CD4-positive, alpha-beta T cell (primary cell): ENCODE measurements around the gene E2F2. TPM values are rescaled to one million over a fixed set of nuclear protein-coding genes. Genes with fewer than 3 reads are reported as not detected.
"Not testable (repeated sequence)": the region's sequence is repeated elsewhere in the genome, so short reads cannot be mapped to it uniquely, and the experiment has no call there.

ENCODE experiments used
- ATAC-seq: fragments of 200-7000 bp; cut with Tn5 transposase; one replicate; pipeline ENCODE4 v1.10.0; 2022; ENCODE audit warnings: mild to moderate bottlenecking; ENCODE audit not compliant: poor library complexity
- CTCF ChIA-PET: fragments of 350-600 bp; sonication (Branson Sonifier 250); formaldehyde crosslinking; loops from one replicate; lab custom pipeline; 2021; ENCODE audit warnings: antibody characterized with exemption, inconsistent platforms; lab: Charles Lee
- POLR2A ChIA-PET: fragments of 350-600 bp; sonication (Branson Sonifier 250); formaldehyde crosslinking; loops from one replicate; lab custom pipeline; 2021; ENCODE audit warnings: antibody characterized with exemption, inconsistent platforms; lab: Charles Lee
- DNase-seq, 14 experiments: peaks; one replicate each; pipeline ENCODE4 v3.0.0-alpha.2; 2013 to 2020; ENCODE audit warnings: mixed read lengths in 2 of 14
- H3K27ac ChIP-seq, 2 donors: one replicate each; pipeline versions ENCODE4 v1.5.1 to v1.7.0; 2013; ENCODE audit warnings: low read length in 2 of 2, low read depth in 1 of 2, mild to moderate bottlenecking in 1 of 2
- H3K27me3 ChIP-seq, 2 experiments: 1 replicate in 1 of 2; 2 replicates in 1 of 2; pipeline versions ENCODE4 v1.6.1 to v1.7.0; 2013; ENCODE audit warnings: low read length in 2 of 2, control low read depth in 1 of 2, mild to moderate bottlenecking in 1 of 2, moderate library complexity in 1 of 2; ENCODE audit not compliant: insufficient read depth in 2 of 2, control insufficient read depth in 1 of 2
- H3K36me3 ChIP-seq: one replicate; pipeline ENCODE4 v1.6.1; 2013; ENCODE audit warnings: low read length, control low read depth; ENCODE audit not compliant: insufficient read depth
- H3K4me1 ChIP-seq: one replicate; pipeline ENCODE4 v1.6.1; 2013; ENCODE audit warnings: low read length, control low read depth; ENCODE audit not compliant: insufficient read depth
- H3K4me3 ChIP-seq: one replicate; pipeline ENCODE4 v1.5.1; 2013; ENCODE audit warnings: mild to moderate bottlenecking, low read length, moderate library complexity
- H3K9me3 ChIP-seq, 2 experiments: 1 replicate in 1 of 2; 2 replicates in 1 of 2; pipeline versions ENCODE4 v1.6.1 to v1.7.0; 2013; ENCODE audit warnings: low read length in 2 of 2, mild to moderate bottlenecking in 2 of 2, control low read depth in 1 of 2, moderate library complexity in 1 of 2; ENCODE audit not compliant: control insufficient read depth in 1 of 2, insufficient read depth in 1 of 2
- H3K27ac Mint-ChIP-seq: one replicate; pipeline ENCODE4 v1.8.0; 2020; ENCODE audit warnings: mixed read lengths
- H3K27me3 Mint-ChIP-seq: one replicate; pipeline ENCODE4 v1.8.0; 2021; ENCODE audit warnings: mixed read lengths
- H3K36me3 Mint-ChIP-seq: one replicate; pipeline ENCODE4 v1.8.0; 2021; ENCODE audit warnings: low read depth, mixed read lengths
- H3K4me1 Mint-ChIP-seq: one replicate; pipeline ENCODE4 v1.8.0; 2021; ENCODE audit warnings: low read depth, mixed read lengths
- H3K4me3 Mint-ChIP-seq: one replicate; pipeline ENCODE4 v1.8.0; 2020; ENCODE audit warnings: mild to moderate bottlenecking, mixed read lengths
- H3K9me3 Mint-ChIP-seq: one replicate; pipeline ENCODE4 v1.8.0; 2020; ENCODE audit warnings: mixed read lengths
- CTCF ChIP-seq: fragments of 200-600 bp; IDR thresholded peaks from one replicate; pipeline ENCODE4 v1.8.0; 2022; ENCODE audit warnings: antibody characterized with exemption, mild to moderate bottlenecking
- intact Hi-C, 2 experiments: fragments of 100-400 bp; cut with DNase I in 1 of 2; cut with micrococcal nuclease in 1 of 2; formaldehyde crosslinking; loops; one replicate each; pipeline versions ENCODE4 v1.15.1 to v1.9.0; 2023 to 2025; cut with DNase I, micrococcal nuclease
- total RNA-seq, 174 experiments: library from RNA in 2 of 174; stranded (reverse) in 2 of 174; gene quantifications; one replicate each; pipeline ENCODE4 v1.2.3 and lab custom pipeline; 2021 to 2026

The E2F2 gene
- total RNA-seq, 2 experiments from 2014 or later = 0.50 to 0.69 TPM

- no peaks in the 10 kb centered on the region for H3K36me3 ChIP-seq
- peak; percentile 99 for TF ChIP-seq CTCF
- no peaks in the 10 kb centered on the region for H3K9me3 Mint-ChIP-seq
- ChIA-PET CTCF (interaction anchor here (1.0 to 3.6 kb wide), 8 partner anchors 10 to 93 kb away, joined by 3 to 76 read pairs (median 12); no protein-coding TSS in a partner anchor), POLR2A (interaction anchor here (0.6 to 2.9 kb wide), 11 partner anchors 9 to 94 kb away, joined by 3 to 53 read pairs (median 5); partner anchors contain the start of gene E2F2)
- peak; percentile 24 for ATAC-seq
- peak; percentile 43 to 84 (median 65) for DNase-seq
- H3K27ac ChIP-seq = no peak overlapping the region
- H3K27me3 ChIP-seq = no peaks in the 10 kb centered on the region
- peaks cover 25% of the 10 kb centered on the region for H3K4me1 ChIP-seq
- H3K4me1 Mint-ChIP-seq = peaks cover 25% of the 10 kb centered on the region
- intact Hi-C loops = loop anchor here (1.0 to 5.0 kb wide), 2 partner anchors 93 to 208 kb away; no protein-coding TSS in a partner anchor
- no peaks in the 10 kb centered on the region for H3K27me3 Mint-ChIP-seq
- H3K4me3 ChIP-seq = no peak overlapping the region
- no peak overlapping the region for H3K4me3 Mint-ChIP-seq
- H3K27ac Mint-ChIP-seq = no peak overlapping the region
- no peaks in the 10 kb centered on the region for H3K9me3 ChIP-seq
- no peaks in the 10 kb centered on the region for H3K36me3 Mint-ChIP-seq
Measured at GRCh38 chr1:23544444-23545389, 13.7 kb upstream of the E2F2 start.

- Mint-ChIP-seq H3K9me3 (no peaks in the 10 kb centered on the region), H3K4me1 (peaks cover 28% of the 10 kb centered on the region), H3K27ac (no peak overlapping the region), H3K4me3 (no peak overlapping the region), H3K27me3 (no peaks in the 10 kb centered on the region), H3K36me3 (no peaks in the 10 kb centered on the region)
- no peak overlapping the region for H3K4me3 ChIP-seq
- H3K36me3 ChIP-seq = no peaks in the 10 kb centered on the region
- DNase-seq = no peak
- POLR2A ChIA-PET = interaction anchor here (1.6 to 2.4 kb wide), 5 partner anchors 16 to 95 kb away, joined by 5 to 53 read pairs (median 5); no protein-coding TSS in a partner anchor
- no peak for TF ChIP-seq CTCF
- H3K27ac ChIP-seq = no peak overlapping the region
- intact Hi-C loops = loop anchor here (1.0 kb wide), 1 partner anchor 93 kb away; no protein-coding TSS in a partner anchor
- H3K9me3 ChIP-seq = no peaks in the 10 kb centered on the region
- no peak for ATAC-seq
- H3K27me3 ChIP-seq = no peaks in the 10 kb centered on the region
- CTCF ChIA-PET = interaction anchor here (1.0 to 3.6 kb wide), 7 partner anchors 11 to 94 kb away, joined by 3 to 76 read pairs (median 21); no protein-coding TSS in a partner anchor
- H3K4me1 ChIP-seq = peaks cover 30% of the 10 kb centered on the region
Measured at GRCh38 chr1:23543707-23544443, 12.8 kb upstream of the E2F2 start.

GRCh38 chr1:23542940-23543339, 11.9 kb upstream of the E2F2 start:
- H3K27ac ChIP-seq, H3K36me3 ChIP-seq, H3K9me3 ChIP-seq, H3K27ac Mint-ChIP-seq, H3K4me3 Mint-ChIP-seq, H3K27me3 Mint-ChIP-seq, intact Hi-C loops, H3K9me3 Mint-ChIP-seq, H3K27me3 ChIP-seq, DNase-seq, ATAC-seq, H3K36me3 Mint-ChIP-seq, H3K4me3 ChIP-seq: not testable (repeated sequence)
- H3K4me1 ChIP-seq = peaks cover 28% of the 10 kb centered on the region
- peaks cover 27% of the 10 kb centered on the region for H3K4me1 Mint-ChIP-seq
- CTCF ChIA-PET = interaction anchor here (1.1 to 9.6 kb wide), 4 partner anchors 11 to 95 kb away, joined by 3 to 236 read pairs (median 30); no protein-coding TSS in a partner anchor
- POLR2A ChIA-PET = interaction anchor here (1.1 kb wide), 1 partner anchor 94 kb away, joined by 3 read pairs; no protein-coding TSS in a partner anchor
